Measurements from ENCODE around the gene SKI. TPM values are rescaled to one million over a fixed set of nuclear protein-coding genes. Genes with fewer than 3 reads are reported as not detected.

Gene SKI
- total RNA-seq, 1 experiment from 2014 or later, result 28.3 TPM

- Histone ChIP-seq H3K27me3 (ENCODE audit: low read length) (no peaks in the 10 kb centered on the region), H3K79me2 (ENCODE audit: low read length) (no peaks in the 10 kb centered on the region), H4K20me1 (ENCODE audit: low read length) (no peaks in the 10 kb centered on the region), H3K4me1 (ENCODE audit: insufficient read depth, low read length) (peaks cover 7% of the 10 kb centered on the region; the same call in 1 of the 2 replicates), H3K27ac (ENCODE audit: low read length) (no peak overlapping the region), H3K9me2 (replicated peaks; ENCODE audit: low read length) (no peaks in the 10 kb centered on the region), H2AFZ (ENCODE audit: low read length) (no peak overlapping the region), H3K4me3 (ENCODE audit: low read length) (no peak overlapping the region), H3K36me3 (ENCODE audit: low read depth, low read length) (no peaks in the 10 kb centered on the region), H3F3A (ENCODE audit: low read length, unreplicated experiment) (no peaks in the 10 kb centered on the region), H3K9me3 (ENCODE audit: low read length) (no peaks in the 10 kb centered on the region), H3K4me2 (ENCODE audit: low read length) (no peak overlapping the region), H3K9ac (ENCODE audit: low read length) (no peak overlapping the region)
- CTCF ChIA-PET, result no interaction called here
- POLR2A ChIA-PET (ENCODE audit: unreplicated experiment), result no interaction called here
- ATAC-seq (no peak), DNase-seq (no peak)
- no TSS peak for BruUV-seq (replicated peaks)
- no peak for TF ChIP-seq EZH2phosphoT487 (IDR thresholded peaks at IDR 0.05; ENCODE audit: borderline replicate concordance, low read length)
- TF ChIP-seq CTCF (conservative IDR thresholded peaks at IDR 0.05; ENCODE audit: low read depth, low read length), result no peak
- no peak for TF ChIP-seq EZH2 (IDR thresholded peaks at IDR 0.05; ENCODE audit: low read length, unreplicated experiment)
- intact Hi-C loops (cut with micrococcal nuclease), result no loop called here
Measured at GRCh38 chr1:2356401-2356800, 128.3 kb downstream of the SKI start.

- Histone ChIP-seq H2AFZ (ENCODE audit: low read length) (no peak overlapping the region), H3K27ac (ENCODE audit: low read length) (no peak overlapping the region), H3K4me1 (ENCODE audit: insufficient read depth, low read length) (peaks cover 7% of the 10 kb centered on the region; the same call in 1 of the 2 replicates), H3F3A (ENCODE audit: low read length, unreplicated experiment) (no peaks in the 10 kb centered on the region), H3K27me3 (ENCODE audit: low read length) (no peaks in the 10 kb centered on the region), H3K9ac (ENCODE audit: low read length) (no peak overlapping the region), H3K4me2 (ENCODE audit: low read length) (no peak overlapping the region), H3K9me3 (ENCODE audit: low read length) (no peaks in the 10 kb centered on the region), H3K36me3 (ENCODE audit: low read depth, low read length) (no peaks in the 10 kb centered on the region), H4K20me1 (ENCODE audit: low read length) (no peaks in the 10 kb centered on the region), H3K79me2 (ENCODE audit: low read length) (no peaks in the 10 kb centered on the region), H3K4me3 (ENCODE audit: low read length) (no peak overlapping the region), H3K9me2 (replicated peaks; ENCODE audit: low read length) (no peaks in the 10 kb centered on the region)
- POLR2A ChIA-PET (ENCODE audit: unreplicated experiment), result no interaction called here
- TF ChIP-seq EZH2phosphoT487 (IDR thresholded peaks at IDR 0.05; ENCODE audit: borderline replicate concordance, low read length), result no peak
- no peak for TF ChIP-seq EZH2 (IDR thresholded peaks at IDR 0.05; ENCODE audit: low read length, unreplicated experiment)
- TF ChIP-seq CTCF (conservative IDR thresholded peaks at IDR 0.05; ENCODE audit: low read depth, low read length), result no peak
- no TSS peak for BruUV-seq (replicated peaks)
- intact Hi-C loops (cut with micrococcal nuclease), result no loop called here
- ATAC-seq (no peak), DNase-seq (no peak)
- CTCF ChIA-PET, result no interaction called here
Measured at GRCh38 chr1:2356911-2357845, 129.1 kb downstream of the SKI start.

- intact Hi-C loops (cut with micrococcal nuclease), result no loop called here
- H3F3A ChIP-seq (ENCODE audit: low read length, unreplicated experiment), result no peaks in the 10 kb centered on the region
- ATAC-seq (no peak), DNase-seq (no peak)
- no peaks in the 10 kb centered on the region for H3K9me2 ChIP-seq (replicated peaks; ENCODE audit: low read length)
- H3K9me3 ChIP-seq (ENCODE audit: low read length), result no peaks in the 10 kb centered on the region
- ChIA-PET POLR2A (ENCODE audit: unreplicated experiment) (interaction anchor here (0.6 kb wide), 1 partner anchor 10 kb away, joined by 4 read pairs; no protein-coding TSS in a partner anchor), CTCF (no interaction called here)
- no peaks in the 10 kb centered on the region for H3K36me3 ChIP-seq (ENCODE audit: low read depth, low read length)
- H4K20me1 ChIP-seq (ENCODE audit: low read length), result no peaks in the 10 kb centered on the region
- H3K4me2 ChIP-seq (ENCODE audit: low read length), result no peak overlapping the region
- H3K27ac ChIP-seq (ENCODE audit: low read length), result no peak overlapping the region
- no peak overlapping the region for H2AFZ ChIP-seq (ENCODE audit: low read length)
- TF ChIP-seq CTCF (conservative IDR thresholded peaks at IDR 0.05; ENCODE audit: low read depth, low read length) (no peak), EZH2phosphoT487 (IDR thresholded peaks at IDR 0.05; ENCODE audit: borderline replicate concordance, low read length) (no peak), EZH2 (IDR thresholded peaks at IDR 0.05; ENCODE audit: low read length, unreplicated experiment) (no peak)
- BruUV-seq (replicated peaks), result no TSS peak
- no peaks in the 10 kb centered on the region for H3K79me2 ChIP-seq (ENCODE audit: low read length)
- H3K9ac ChIP-seq (ENCODE audit: low read length), result no peak overlapping the region
- peaks cover 7% of the 10 kb centered on the region; the same call in 1 of the 2 replicates for H3K4me1 ChIP-seq (ENCODE audit: insufficient read depth, low read length)
- H3K4me3 ChIP-seq (ENCODE audit: low read length), result no peak overlapping the region
- H3K27me3 ChIP-seq (ENCODE audit: low read length), result no peaks in the 10 kb centered on the region
Measured at GRCh38 chr1:2358072-2358471, 130.0 kb downstream of the SKI start.
